AG04450 (cell line): ENCODE data around the gene HTR3D. TPM values are rescaled to one million over a fixed set of nuclear protein-coding genes. Genes with fewer than 3 reads are reported as not detected.

Experiments
- CTCF ChIA-PET: fragments of 300-600, 350-600 bp; formaldehyde crosslinking; extraction: SDS; loops from one replicate; lab custom pipeline; 2022; ENCODE audit warnings: antibody characterized with exemption, inconsistent platforms; lab: Charles Lee
- POLR2A ChIA-PET: fragments of 350-600 bp; formaldehyde crosslinking; extraction: SDS; loops from one replicate; lab custom pipeline; 2021; ENCODE audit warnings: antibody characterized with exemption, inconsistent platforms; lab: Yijun Ruan, JAX
- DNase-seq: peaks from one replicate; pipeline ENCODE4 v3.0.0-alpha.2; 2011; ENCODE audit warnings: low read depth, low spot score
- H3K27ac ChIP-seq: one replicate; pipeline ENCODE4 v1.5.1; 2012; ENCODE audit warnings: low read depth, low read length, control low read depth
- H3K27me3 ChIP-seq: one replicate; pipeline ENCODE4 v1.6.0; 2012; ENCODE audit warnings: low read length; ENCODE audit not compliant: control insufficient read depth, insufficient read depth
- H3K4me3 ChIP-seq: 2 replicates; pipeline ENCODE4 v1.5.1; 2011; ENCODE audit warnings: mild to moderate bottlenecking, low read depth, low read length, control low read depth
- H3K9me3 ChIP-seq: 2 replicates; pipeline ENCODE4 v1.5.1; 2012; ENCODE audit warnings: low read length; ENCODE audit not compliant: control insufficient read depth, insufficient read depth
- CTCF ChIP-seq: IDR thresholded peaks from 2 replicates; pipeline ENCODE4 v1.5.1; 2011; ENCODE audit warnings: low read depth, low read length, control low read depth, inconsistent platforms
- polyA plus RNA-seq: library from polyadenylated mRNA; depleted of rRNA; stranded (reverse); fragments of >200 nt; gene quantifications from 2 replicates; pipeline ENCODE4 v1.2.3, GENCODE V29; 2011; rRNA removed
- small RNA-seq: library from RNA; depleted of rRNA; stranded (forward); fragments of <200 nt; gene quantifications from one replicate; pipeline ENCODE3, GENCODE V24; 2012; ENCODE audit warnings: low read depth; ENCODE audit not compliant: insufficient read length

Gene HTR3D
- polyA plus RNA-seq, 1 experiment: not detected

DNA sequence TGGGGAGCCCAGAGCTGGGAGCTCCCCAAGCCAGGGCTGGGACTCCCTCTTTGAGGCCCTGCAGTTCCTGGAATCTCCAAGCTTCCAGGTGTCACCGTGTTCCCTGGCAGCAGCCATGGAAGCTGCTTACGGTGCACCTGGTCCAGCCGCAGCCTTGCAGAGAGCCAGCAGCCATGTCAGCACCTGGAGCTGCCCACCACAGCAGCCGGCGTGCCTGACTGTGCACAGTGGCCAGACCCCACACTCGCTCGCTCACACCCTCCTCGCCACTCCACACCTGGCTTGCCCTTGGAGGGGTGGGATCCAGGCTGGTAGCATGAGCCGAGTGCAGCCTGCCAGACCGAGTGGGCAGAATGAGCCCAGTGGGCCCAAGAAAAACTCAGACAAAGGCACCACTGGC lies 50.5 kb downstream of the HTR3D start:
- TF ChIP-seq CTCF: no peak
- ChIA-PET CTCF (no interaction called here), POLR2A (no interaction called here)
- no peak overlapping the region for H3K27ac ChIP-seq
- peaks cover 7% of the 10 kb centered on the region; the same call in 1 of the 2 replicates for H3K9me3 ChIP-seq
- no peak for DNase-seq
- H3K4me3 ChIP-seq: no peak overlapping the region
- H3K27me3 ChIP-seq: no peaks in the 10 kb centered on the region

GRCh38 chr3:184082465-184082864 lies 50.9 kb downstream of the HTR3D start:
- POLR2A ChIA-PET: no interaction called here
- no peak for TF ChIP-seq CTCF

GRCh38 chr3:184085389-184085852 lies 53.9 kb downstream of the HTR3D start:
- no peak for DNase-seq
- Histone ChIP-seq H3K27me3 (no peaks in the 10 kb centered on the region), H3K27ac (no peak overlapping the region), H3K9me3 (peaks cover 7% of the 10 kb centered on the region; the same call in 1 of the 2 replicates), H3K4me3 (no peak overlapping the region)
- ChIA-PET POLR2A (no interaction called here), CTCF (no interaction called here)
- TF ChIP-seq CTCF: no peak

More at GRCh38 chr3:184082465-184082864, 50.9 kb downstream of the HTR3D start:
- no peak overlapping the region for H3K27ac ChIP-seq
- peaks cover 7% of the 10 kb centered on the region; the same call in 1 of the 2 replicates for H3K9me3 ChIP-seq
- no peak overlapping the region for H3K4me3 ChIP-seq
- H3K27me3 ChIP-seq: no peaks in the 10 kb centered on the region
- DNase-seq: no peak
- CTCF ChIA-PET: no interaction called here

Small RNA genes within 50 kb of the gene (small RNA-seq; reads per million reads assigned to genes)
- not detected for gene RF00019

Other genes starting within 250 kb of the HTR3D start
- 5.2 and 6.1 TPM in 2 replicates for gene MAP6D1, start 206.2 kb upstream of the HTR3D start, polyA plus RNA-seq
- 45.9 and 46.2 TPM in 2 replicates for gene PARL, start 146.9 kb upstream of the HTR3D start, polyA plus RNA-seq
- gene ABCC5, start 13.9 kb upstream of the HTR3D start, polyA plus RNA-seq: 27.4 and 30.6 TPM in 2 replicates
- not detected in 2 replicates for gene HTR3C, start 21.3 kb downstream of the HTR3D start, polyA plus RNA-seq
- not detected in 2 replicates for gene HTR3E, start 65.3 kb downstream of the HTR3D start, polyA plus RNA-seq
- 28.8 and 29.8 TPM in 2 replicates for gene EIF2B5, start 103.6 kb downstream of the HTR3D start, polyA plus RNA-seq
- gene DVL3, start 123.6 kb downstream of the HTR3D start, polyA plus RNA-seq: 29.7 and 37.8 TPM in 2 replicates
- gene AP2M1, start 143.1 kb downstream of the HTR3D start, polyA plus RNA-seq: 963 and 1,068 TPM in 2 replicates
- 43.1 and 50.0 TPM in 2 replicates for gene ABCF3, start 154.5 kb downstream of the HTR3D start, polyA plus RNA-seq
- not detected in 2 replicates for gene VWA5B2, start 197.8 kb downstream of the HTR3D start, polyA plus RNA-seq
- 35.6 and 44.5 TPM in 2 replicates for gene ALG3, start 217.2 kb downstream of the HTR3D start, polyA plus RNA-seq
- gene EEF1AKMT4, start 217.9 kb downstream of the HTR3D start, polyA plus RNA-seq: 3.2 and 4.0 TPM in 2 replicates
- gene CAMK2N2, start 229.8 kb downstream of the HTR3D start, polyA plus RNA-seq: 0.07 and 0.27 TPM in 2 replicates
- gene ECE2, start 244.3 kb downstream of the HTR3D start, polyA plus RNA-seq: not detected in 2 replicates